Brain microvascular endothelial cell (primary cell): ENCODE data around the gene ANKMY2.

Source experiments
- DNase-seq: peaks from one replicate; pipeline ENCODE4 v3.0.0-alpha.2; 2020
- H3K27ac ChIP-seq: fragments of 250-450 bp; sonication (Bioruptor Pico); 2 replicates; pipeline ENCODE4 v1.5.1; 2020; ENCODE audit warnings: mild to moderate bottlenecking, moderate library complexity
- H3K27me3 ChIP-seq: fragments of 250-450 bp; sonication (Bioruptor Pico); replicated peaks from 2 replicates; pipeline ENCODE4 v1.5.1; 2020; ENCODE audit warnings: mild to moderate bottlenecking
- H3K36me3 ChIP-seq: fragments of 250-450 bp; sonication (Bioruptor Pico); replicated peaks from 2 replicates; pipeline ENCODE4 v1.5.1; 2020; ENCODE audit warnings: mild to moderate bottlenecking
- H3K4me3 ChIP-seq: 2 replicates; pipeline ENCODE4 v1.5.1; 2011; ENCODE audit warnings: low read depth, mild to moderate bottlenecking, control low read depth, low read length, moderate library complexity
- CTCF ChIP-seq: IDR thresholded peaks from 2 replicates; pipeline ENCODE4 v1.5.1; 2011; ENCODE audit warnings: low read depth, mild to moderate bottlenecking, moderate library complexity, low read length, control low read depth, inconsistent platforms; ENCODE audit errors: missing control alignments
- in situ Hi-C: cut with HindIII; loops from 2 replicates; pipeline ENCODE4 v1.10.0; 2017; ENCODE audit warnings: low sequenced_read_pairs, low pct_ligation_motif_present

Gene ANKMY2

GRCh38 chr7:16562456-16563220 lies 82.9 kb downstream of the ANKMY2 start:
- DNase-seq: no peak
- H3K36me3 ChIP-seq: no peaks in the 10 kb centered on the region
- H3K27ac ChIP-seq: no peak overlapping the region
- no peak for TF ChIP-seq CTCF
- H3K4me3 ChIP-seq: no peak overlapping the region
- in situ Hi-C loops: no loop called here
- no peaks in the 10 kb centered on the region for H3K27me3 ChIP-seq

DNA sequence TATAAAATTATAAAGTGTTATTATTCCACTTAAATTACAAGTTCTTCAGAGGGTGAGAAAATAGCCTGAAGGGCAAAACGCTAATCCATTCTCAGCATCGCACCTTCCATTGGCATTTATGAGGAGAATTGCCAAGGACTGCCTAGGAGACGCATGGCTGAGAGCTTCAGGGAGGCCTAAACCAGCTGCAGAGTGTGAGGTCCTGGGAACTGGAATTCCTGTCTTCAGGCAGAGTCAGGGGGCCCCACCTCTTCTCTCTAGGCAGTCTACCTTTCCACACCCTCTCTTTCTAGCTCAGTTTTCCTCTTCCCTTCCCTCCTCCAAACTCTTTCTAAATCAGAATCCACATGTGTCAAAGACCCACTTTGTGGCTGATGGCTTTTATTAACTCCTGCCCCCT lies 83.6 kb downstream of the ANKMY2 start:
- Histone ChIP-seq H3K27ac (no peak overlapping the region), H3K4me3 (no peak overlapping the region), H3K27me3 (no peaks in the 10 kb centered on the region), H3K36me3 (no peaks in the 10 kb centered on the region)
- DNase-seq: no peak
- in situ Hi-C loops: no loop called here
- no peak for TF ChIP-seq CTCF

GRCh38 chr7:16559497-16560179 lies 85.9 kb downstream of the ANKMY2 start:
- no peak overlapping the region for H3K4me3 ChIP-seq
- H3K36me3 ChIP-seq: no peaks in the 10 kb centered on the region
- in situ Hi-C loops: no loop called here
- no peak overlapping the region for H3K27ac ChIP-seq
- no peak for DNase-seq
- TF ChIP-seq CTCF: no peak
- H3K27me3 ChIP-seq: no peaks in the 10 kb centered on the region

DNA sequence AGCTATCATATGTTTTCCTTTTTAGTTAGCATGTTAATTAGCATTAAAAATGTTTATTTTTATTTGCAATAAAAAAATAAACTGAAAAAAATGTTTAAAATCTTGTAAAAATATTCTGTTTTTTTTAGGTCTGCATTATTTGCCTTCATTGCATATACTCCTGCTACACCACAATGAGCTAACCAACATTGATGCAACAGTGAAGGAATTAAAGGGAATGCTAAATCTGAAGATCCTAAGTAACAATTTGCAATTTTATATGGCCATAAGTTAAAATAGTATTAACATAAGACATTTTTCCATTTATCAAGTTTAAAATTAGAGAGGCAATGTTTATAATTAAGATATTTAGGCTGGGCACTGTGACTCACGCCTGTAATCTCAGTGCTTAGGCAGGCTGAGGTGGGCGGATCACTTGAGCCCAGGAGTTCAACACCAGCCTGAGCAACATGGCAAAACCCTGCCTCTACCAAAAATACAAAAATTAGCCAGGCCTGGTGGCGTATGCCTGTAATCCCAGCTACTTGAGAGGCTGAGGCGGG lies 86.7 kb downstream of the ANKMY2 start:
- TF ChIP-seq CTCF: no peak
- in situ Hi-C loops: no loop called here
- no peak for DNase-seq

GRCh38 chr7:16556359-16556758 lies 89.2 kb downstream of the ANKMY2 start:
- in situ Hi-C loops: no loop called here
- Histone ChIP-seq H3K27ac (no peak overlapping the region), H3K36me3 (no peaks in the 10 kb centered on the region), H3K27me3 (no peaks in the 10 kb centered on the region), H3K4me3 (no peak overlapping the region)
- no peak for TF ChIP-seq CTCF
- no peak for DNase-seq

More for the DNA sequence above, 86.7 kb downstream of the ANKMY2 start:
- Histone ChIP-seq H3K27me3 (no peaks in the 10 kb centered on the region), H3K4me3 (no peak overlapping the region), H3K27ac (no peak overlapping the region), H3K36me3 (no peaks in the 10 kb centered on the region)
